Stomach (tissue), 9 donors: ENCODE data around the gene TMCC1. TPM values are rescaled to one million over a fixed set of nuclear protein-coding genes. Genes with fewer than 3 reads are reported as not detected.

ENCODE experiments used
- DNase-seq, 2 donors: peaks; one replicate each; pipeline versions ENCODE4 v3.0.0 to v3.0.0-alpha.2; 2013 to 2019
- H3K27ac ChIP-seq, 5 donors: fragments of 200-600 bp in 4 of 5; sonication (generic) in 4 of 5; one replicate each; pipeline ENCODE4 v1.5.1; 2013 to 2019; ENCODE audit warnings: mild to moderate bottlenecking in 1 of 5, moderate library complexity in 1 of 5
- H3K27me3 ChIP-seq, 3 donors: fragments of 200-600 bp; sonication (generic); one replicate each; pipeline ENCODE4 v1.5.1; 2017 to 2019; ENCODE audit warnings: mixed run types in 1 of 3
- H3K36me3 ChIP-seq, 4 donors: fragments of 200-600 bp; sonication (generic); 1 replicate in 3 of 4; 2 replicates in 1 of 4; pipeline ENCODE4 v1.5.1; 2016 to 2019
- H3K4me1 ChIP-seq, 4 donors: fragments of 200-600 bp; sonication (generic); one replicate each; pipeline ENCODE4 v1.5.1; 2016 to 2019
- H3K4me3 ChIP-seq, 4 donors: fragments of 200-600 bp; sonication (generic) in 3 of 4; one replicate each; pipeline ENCODE4 v1.5.1; 2016 to 2019; ENCODE audit warnings: mild to moderate bottlenecking in 1 of 4
- H3K9me3 ChIP-seq, 4 donors: fragments of 200-600 bp; sonication (generic); one replicate each; pipeline ENCODE4 v1.5.1; 2016 to 2019
- EP300 ChIP-seq: sonication (generic); formaldehyde crosslinking; IDR thresholded peaks from one replicate; pipeline ENCODE4 v1.6.1; 2017; ENCODE audit warnings: antibody characterized with exemption
- POLR2A ChIP-seq, 4 donors: fragments of 450-650 bp; IDR thresholded peaks; one replicate each; pipeline ENCODE4 v1.6.1; 2016; ENCODE audit warnings: antibody characterized with exemption in 4 of 4, control low read depth in 2 of 4, mild to moderate bottlenecking in 1 of 4, moderate library complexity in 1 of 4
- POLR2AphosphoS5 ChIP-seq, 3 donors: sonication (generic); formaldehyde crosslinking; IDR thresholded peaks; one replicate each; pipeline ENCODE4 v1.6.1; 2016; ENCODE audit warnings: antibody characterized with exemption in 3 of 3
- WGBS, 5 donors: extraction: QIAGEN DNeasy Blood & Tissue Kit in 3 of 5; methylation state at CpG; one replicate each; pipeline versions ENCODE4 v1.1.5 to v1.1.7; 2013 to 2018; 5-methylcytosine and 5-hydroxymethylcytosine counted together
- intact Hi-C: fragments of 100-400 bp; cut with DNase I; formaldehyde crosslinking; loops from one replicate; pipeline ENCODE4 v1.15.1; 2023; ENCODE audit warnings: low total_unique reads
- polyA plus RNA-seq, 3 donors: library from polyadenylated mRNA; stranded (reverse); fragments of 200-250 nt; gene quantifications; one replicate each; pipeline ENCODE4 v1.2.3, GENCODE V29; 2013
- total RNA-seq, 5 donors: library from RNA; depleted of rRNA; stranded (reverse); fragments of >200 nt; gene quantifications; one replicate each; pipeline versions ENCODE4 v1.1.0 to v1.2.3, GENCODE V29; 2014 to 2016
- TF ChIP-seq, protein P1 (sequence below), 7 experiments: fragments of 450-650 bp in 4 of 7; fragments of 200-600 bp in 3 of 7; sonication (generic) in 3 of 7; IDR thresholded peaks; one replicate each; pipeline ENCODE4 v1.5.1; 2016 to 2019; ENCODE audit warnings: antibody characterized with exemption in 7 of 7, control low read depth in 2 of 7, mild to moderate bottlenecking in 1 of 7
- donor health status: healthy with polysubstance abuse.
- donor health status: Bipolar disorder and iron deficiency.
- donor health status: healthy.

The TMCC1 gene
- total and polyA plus RNA-seq, 8 donors: 5.0 to 26.6 (median 9.3) TPM

DNA sequence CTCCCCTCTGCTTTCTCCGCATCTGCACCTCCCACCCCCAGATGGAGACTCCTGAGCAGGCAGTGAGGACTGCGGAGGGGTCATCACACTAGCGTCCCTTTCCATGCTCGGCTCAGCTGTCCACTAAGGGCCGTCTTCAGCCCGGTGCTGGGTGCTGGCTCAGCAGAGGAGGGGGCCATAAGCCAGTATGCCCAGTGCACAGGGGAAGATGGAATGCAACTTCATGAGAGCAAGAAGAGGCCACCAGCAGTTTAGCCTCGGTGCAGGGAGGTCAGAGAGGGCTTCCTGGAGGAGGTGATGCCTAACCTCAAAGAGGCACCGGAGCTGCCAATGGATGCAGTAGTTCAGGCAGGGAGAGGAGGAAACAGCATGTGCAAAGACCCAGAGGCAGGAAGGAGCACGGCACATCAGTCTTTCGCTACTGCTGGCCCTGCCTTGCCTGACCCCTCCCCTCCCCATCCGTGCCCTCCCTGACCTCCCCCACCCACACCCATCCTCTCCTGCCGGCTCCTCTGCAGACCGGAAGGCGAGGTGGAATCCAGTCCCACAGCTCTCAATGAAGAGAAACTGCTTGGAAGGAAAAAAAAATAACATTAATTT is 271.8 kb downstream of the TMCC1 start:
- 65 to 78% (median 70%) methylated on average over 14 of the region's 14 CpGs for WGBS, 5 donors
- Histone ChIP-seq H3K27me3 (no peaks in the 10 kb centered on the region), H3K9me3 (no peaks in the 10 kb centered on the region), H3K36me3 (no peaks in the 10 kb centered on the region), H3K4me3 (no peak overlapping the region), H3K4me1 (peaks cover 44 to 80% (median 60%) of the 10 kb centered on the region in 4 donors), H3K27ac (peak overlapping the region in 4 of 5 donors; percentile 93 to 99 (median 98))
- peak in 1 of 2 donors; percentile 38 for DNase-seq
- intact Hi-C loops: no loop called here
- no peak for TF ChIP-seq POLR2AphosphoS5 (IDR thresholded peaks at IDR 0.05)
- TF ChIP-seq EP300: no peak
- TF ChIP-seq POLR2A (IDR thresholded peaks at IDR 0.05): no peak
- TF ChIP-seq, protein P1, sequence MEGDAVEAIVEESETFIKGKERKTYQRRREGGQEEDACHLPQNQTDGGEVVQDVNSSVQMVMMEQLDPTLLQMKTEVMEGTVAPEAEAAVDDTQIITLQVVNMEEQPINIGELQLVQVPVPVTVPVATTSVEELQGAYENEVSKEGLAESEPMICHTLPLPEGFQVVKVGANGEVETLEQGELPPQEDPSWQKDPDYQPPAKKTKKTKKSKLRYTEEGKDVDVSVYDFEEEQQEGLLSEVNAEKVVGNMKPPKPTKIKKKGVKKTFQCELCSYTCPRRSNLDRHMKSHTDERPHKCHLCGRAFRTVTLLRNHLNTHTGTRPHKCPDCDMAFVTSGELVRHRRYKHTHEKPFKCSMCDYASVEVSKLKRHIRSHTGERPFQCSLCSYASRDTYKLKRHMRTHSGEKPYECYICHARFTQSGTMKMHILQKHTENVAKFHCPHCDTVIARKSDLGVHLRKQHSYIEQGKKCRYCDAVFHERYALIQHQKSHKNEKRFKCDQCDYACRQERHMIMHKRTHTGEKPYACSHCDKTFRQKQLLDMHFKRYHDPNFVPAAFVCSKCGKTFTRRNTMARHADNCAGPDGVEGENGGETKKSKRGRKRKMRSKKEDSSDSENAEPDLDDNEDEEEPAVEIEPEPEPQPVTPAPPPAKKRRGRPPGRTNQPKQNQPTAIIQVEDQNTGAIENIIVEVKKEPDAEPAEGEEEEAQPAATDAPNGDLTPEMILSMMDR (IDR thresholded peaks at IDR 0.05): no peak

DNA sequence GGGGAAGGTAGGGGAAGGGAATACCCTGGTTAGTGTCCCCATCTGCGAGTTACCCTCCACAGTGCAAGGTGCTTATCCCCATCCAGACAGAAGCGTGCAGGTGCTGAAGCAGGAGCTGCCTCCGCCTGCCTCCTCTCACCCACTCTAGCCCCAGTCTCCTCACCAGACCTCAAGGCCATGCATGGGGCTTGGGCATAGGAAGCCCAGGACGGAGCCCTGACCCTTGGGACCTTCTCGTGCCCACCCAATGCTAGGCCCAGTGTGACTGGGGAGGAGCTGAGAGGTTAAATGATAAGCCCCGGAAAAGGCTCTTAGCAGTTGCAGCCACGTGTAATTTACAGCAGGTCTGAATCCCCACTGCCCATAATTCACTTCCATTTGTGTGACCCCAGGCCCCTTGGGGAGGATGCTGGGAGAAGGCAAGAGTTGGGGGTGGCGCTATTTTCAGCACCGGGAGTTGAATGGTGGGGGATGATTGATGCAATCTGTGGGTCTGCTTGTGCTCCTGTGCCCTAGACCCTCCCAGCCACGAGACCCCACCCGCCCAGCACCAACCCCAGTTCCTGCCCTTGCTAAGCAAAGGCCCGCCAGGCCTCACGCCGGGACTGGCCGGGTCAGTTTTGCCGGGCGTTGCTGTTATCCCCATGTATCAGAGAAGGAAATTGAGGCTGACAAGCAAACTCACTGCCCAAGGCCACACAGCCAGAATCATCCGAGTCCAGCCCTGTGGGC is 272.5 kb downstream of the TMCC1 start:
- Histone ChIP-seq H3K4me3 (no peak overlapping the region), H3K36me3 (no peaks in the 10 kb centered on the region), H3K9me3 (no peaks in the 10 kb centered on the region), H3K27ac (peak overlapping the region in 2 of 5 donors; percentile 97 to 99), H3K4me1 (peaks cover 44 to 80% (median 60%) of the 10 kb centered on the region in 4 donors), H3K27me3 (no peaks in the 10 kb centered on the region)
- WGBS, 5 donors: 62 to 76% (median 71%) methylated on average over 16 to 18 of the region's 18 CpGs
- DNase-seq: no peak
- intact Hi-C loops: no loop called here
- no peak for TF ChIP-seq EP300
- TF ChIP-seq POLR2A (IDR thresholded peaks at IDR 0.05): no peak
- TF ChIP-seq, protein P1 (IDR thresholded peaks at IDR 0.05): no peak
- TF ChIP-seq POLR2AphosphoS5 (IDR thresholded peaks at IDR 0.05): no peak

DNA sequence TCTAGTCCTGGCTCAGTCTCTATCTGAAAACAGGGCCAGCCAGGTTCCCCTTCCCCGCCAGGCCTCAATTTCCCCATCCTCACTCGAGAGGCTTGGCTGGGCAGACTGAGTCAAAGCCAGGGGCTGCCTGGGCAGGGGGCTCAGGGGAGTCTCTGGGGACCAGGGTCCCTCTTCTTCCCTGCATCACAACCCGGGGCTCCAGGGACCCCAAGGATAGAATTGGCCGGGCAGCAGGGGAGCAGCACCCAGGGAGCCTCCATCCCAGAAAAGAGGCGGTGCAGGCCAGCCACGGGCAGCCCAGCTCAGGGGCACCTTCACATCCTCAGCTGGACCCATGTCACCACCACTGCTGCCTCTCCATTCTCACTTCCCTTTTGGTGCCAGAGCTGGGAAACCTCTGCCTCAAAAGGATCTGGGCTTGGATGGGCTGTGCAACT is 273.8 kb downstream of the TMCC1 start:
- no peak for DNase-seq
- intact Hi-C loops: no loop called here
- Histone ChIP-seq H3K27ac (peak overlapping the region in 3 of 5 donors; percentile 6 to 52 (median 44)), H3K4me1 (peaks cover 43 to 80% (median 60%) of the 10 kb centered on the region in 4 donors), H3K9me3 (no peaks in the 10 kb centered on the region), H3K27me3 (no peaks in the 10 kb centered on the region), H3K4me3 (no peak overlapping the region), H3K36me3 (no peaks in the 10 kb centered on the region)
- 90 to 100% (median 94%) methylated on average over 3 to 6 of the region's 6 CpGs for WGBS, 5 donors
- TF ChIP-seq POLR2AphosphoS5 (IDR thresholded peaks at IDR 0.05): no peak
- TF ChIP-seq EP300: no peak
- no peak for TF ChIP-seq POLR2A (IDR thresholded peaks at IDR 0.05)
- TF ChIP-seq, protein P1 (IDR thresholded peaks at IDR 0.05): no peak

DNA sequence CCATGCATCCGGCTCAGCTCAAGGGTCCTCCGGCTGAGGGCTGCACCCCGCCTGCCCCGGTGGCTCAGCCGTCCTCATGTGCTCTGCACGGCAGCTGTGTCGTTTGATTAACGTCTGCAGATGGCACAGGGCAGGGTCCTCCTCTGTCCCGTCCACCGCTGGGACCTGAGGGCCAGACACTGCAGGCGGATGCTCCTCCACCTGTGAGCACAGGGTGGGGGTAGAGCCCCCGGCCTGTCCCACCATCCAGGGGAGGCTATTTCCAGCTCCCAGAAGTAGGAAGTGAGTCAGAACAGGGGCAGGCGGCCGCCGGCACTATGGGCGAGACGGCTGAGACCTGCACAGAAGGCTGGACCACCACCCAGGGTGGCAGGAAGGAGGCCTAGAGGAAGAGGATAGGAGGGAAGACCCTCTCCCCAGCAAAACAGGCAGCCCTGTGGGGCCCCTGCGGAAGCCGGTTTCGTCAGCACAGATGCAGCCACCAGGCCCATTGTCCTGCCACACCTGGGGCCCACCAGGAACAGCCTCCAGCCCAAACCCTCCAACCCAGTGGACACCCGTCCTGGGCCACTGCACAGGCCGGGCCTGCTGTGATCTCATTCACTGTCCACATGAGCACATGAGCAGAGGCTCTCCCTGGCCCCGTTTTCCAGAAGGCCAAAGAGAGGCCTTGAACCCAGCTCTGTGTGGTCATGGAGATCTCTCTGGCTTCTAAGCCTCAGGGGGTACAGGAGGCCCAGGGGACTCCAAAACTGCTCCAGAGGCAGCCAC is 274.4 kb downstream of the TMCC1 start:
- Histone ChIP-seq H3K27me3 (no peaks in the 10 kb centered on the region), H3K9me3 (no peaks in the 10 kb centered on the region), H3K27ac (peak overlapping the region in 3 of 5 donors; percentile 29 to 52 (median 50)), H3K4me1 (peaks cover 41 to 80% (median 59%) of the 10 kb centered on the region in 4 donors), H3K4me3 (no peak overlapping the region), H3K36me3 (no peaks in the 10 kb centered on the region)
- intact Hi-C loops: no loop called here
- WGBS, 5 donors: 77 to 85% (median 83%) methylated on average over 19 to 23 of the region's 23 CpGs
- DNase-seq: peak in 1 of 2 donors; percentile 32
- TF ChIP-seq, protein P1 (IDR thresholded peaks at IDR 0.05): no peak
- no peak for TF ChIP-seq POLR2A (IDR thresholded peaks at IDR 0.05)
- TF ChIP-seq EP300: no peak
- TF ChIP-seq POLR2AphosphoS5 (IDR thresholded peaks at IDR 0.05): no peak
